Left lung (tissue), 10 donors: Measurements from ENCODE around the gene DDX39A. TPM values are rescaled to one million over a fixed set of nuclear protein-coding genes. Genes with fewer than 3 reads are reported as not detected.
A peak's percentile ranks its signal among the peaks of the same experiment; 100 is the strongest.
"Not testable (repeated sequence)": the region's sequence is repeated elsewhere in the genome, so short reads cannot be mapped to it uniquely, and the experiment has no call there.

ENCODE experiments used
- ATAC-seq: fragments of 200-7000 bp; cut with Tn5 transposase; one replicate; pipeline ENCODE4 v1.9.1; 2020; ENCODE audit warnings: moderate library complexity
- DNase-seq, 4 donors: peaks; one replicate each; pipeline ENCODE4 v3.0.0-alpha.2; 2013 to 2020
- H3K27ac ChIP-seq, 2 donors: fragments of 200-600 bp; sonication (generic) in 1 of 2; one replicate each; pipeline versions ENCODE4 v1.5.0 to v1.8.0; 2020 to 2021
- H3K27me3 ChIP-seq, 2 donors: fragments of 200-600 bp; sonication (generic) in 1 of 2; one replicate each; pipeline versions ENCODE4 v1.5.0 to v1.8.0; 2020 to 2021
- H3K36me3 ChIP-seq, 2 donors: fragments of 200-600 bp; sonication (generic) in 1 of 2; one replicate each; pipeline versions ENCODE4 v1.5.0 to v1.8.0; 2020 to 2021
- H3K4me1 ChIP-seq, 2 donors: fragments of 200-600 bp; one replicate each; pipeline ENCODE4 v1.8.0; 2021
- H3K4me3 ChIP-seq, 2 donors: fragments of 200-600 bp; sonication (generic) in 1 of 2; one replicate each; pipeline versions ENCODE4 v1.5.0 to v1.8.0; 2020 to 2021; ENCODE audit warnings: mild to moderate bottlenecking in 1 of 2
- H3K9me3 ChIP-seq, 2 donors: fragments of 200-600 bp; sonication (generic) in 1 of 2; one replicate each; pipeline versions ENCODE4 v1.5.0 to v1.8.0; 2020 to 2021
- CTCF ChIP-seq, 2 donors: fragments of 200-600 bp; sonication (generic) in 1 of 2; IDR thresholded peaks; one replicate each; pipeline versions ENCODE4 v1.5.0 to v1.8.0; 2021; ENCODE audit warnings: antibody characterized with exemption in 2 of 2
- intact Hi-C, 2 donors: fragments of 100-400 bp; cut with DNase I; formaldehyde crosslinking; loops; one replicate each; pipeline versions ENCODE4 v1.11.2 to v1.14.2; 2022
- polyA plus RNA-seq, 6 donors: library from polyadenylated mRNA; unstranded; fragments of 120-200 nt; gene quantifications; one replicate each; pipeline ENCODE4 v1.2.1, GENCODE V29; 2013; ENCODE audit not compliant: insufficient read length in 6 of 6
- total RNA-seq, 2 donors: library from RNA; stranded (reverse); fragmentation: NEBNext Ultra II Directional; extraction: Animal tissue kit (Norgen Biotek cat#: 25700); gene quantifications; one replicate each; pipeline ENCODE4 v1.2.1, GENCODE V29; 2021
- donor health status: DM: no; HTN: yes; CAD: no.
- donor health status: DM: no; HTN: no; CAD: no.

Gene DDX39A
- total and polyA plus RNA-seq, 8 donors, result 42.5 to 90.1 (median 49.9) TPM

GRCh38 chr19:14460935-14461334 is 41.8 kb upstream of the DDX39A start:
- intact Hi-C loops, result no loop called here
- ATAC-seq, result no peak
- TF ChIP-seq CTCF (IDR thresholded peaks at IDR 0.05), result no peak
- no peak for DNase-seq
- no peaks in the 10 kb centered on the region for H3K4me1 ChIP-seq
- H3K9me3 ChIP-seq, result no peaks in the 10 kb centered on the region
- H3K4me3 ChIP-seq, result no peak overlapping the region
- H3K36me3 ChIP-seq, result peaks cover 0 to 99% of the 10 kb centered on the region in 2 donors
- H3K27me3 ChIP-seq, result no peaks in the 10 kb centered on the region
- no peak overlapping the region for H3K27ac ChIP-seq

- TF ChIP-seq CTCF (IDR thresholded peaks at IDR 0.05), result no peak
- intact Hi-C loops, result no loop called here
- Histone ChIP-seq H3K4me1 (no peaks in the 10 kb centered on the region), H3K27me3 (no peaks in the 10 kb centered on the region), H3K27ac (no peak overlapping the region), H3K36me3 (peaks cover 0 to 99% of the 10 kb centered on the region in 2 donors), H3K9me3 (no peaks in the 10 kb centered on the region), H3K4me3 (no peak overlapping the region)
- DNase-seq, result no peak
- ATAC-seq, result no peak
Observed at GRCh38 chr19:14459703-14460102, 40.6 kb upstream of the DDX39A start.

GRCh38 chr19:14452303-14452702 is 33.2 kb upstream of the DDX39A start:
- ATAC-seq, H3K27ac ChIP-seq, H3K9me3 ChIP-seq, intact Hi-C loops, H3K4me1 ChIP-seq, H3K4me3 ChIP-seq, H3K27me3 ChIP-seq, DNase-seq: not testable (repeated sequence)
- peaks cover 0 to 99% of the 10 kb centered on the region in 2 donors for H3K36me3 ChIP-seq

- intact Hi-C loops, result no loop called here
- no peak for ATAC-seq
- H3K27ac ChIP-seq, result no peak overlapping the region
- no peak for TF ChIP-seq CTCF (IDR thresholded peaks at IDR 0.05)
- H3K27me3 ChIP-seq, result no peaks in the 10 kb centered on the region
- H3K4me1 ChIP-seq, result no peaks in the 10 kb centered on the region
- no peak overlapping the region for H3K4me3 ChIP-seq
- H3K36me3 ChIP-seq, result peaks cover 0 to 100% of the 10 kb centered on the region in 2 donors
- DNase-seq, result no peak
- no peaks in the 10 kb centered on the region for H3K9me3 ChIP-seq
Observed at GRCh38 chr19:14450876-14451275, 31.7 kb upstream of the DDX39A start.

- intact Hi-C loops, result no loop called here
- no peak for TF ChIP-seq CTCF (IDR thresholded peaks at IDR 0.05)
- DNase-seq (peak in 1 of 4 donors; percentile 82), ATAC-seq (peak; percentile 45)
- peaks cover 0 to 100% of the 10 kb centered on the region in 2 donors for H3K36me3 ChIP-seq
- H3K4me1 ChIP-seq, result no peaks in the 10 kb centered on the region
- H3K27me3 ChIP-seq, result no peaks in the 10 kb centered on the region
- H3K9me3 ChIP-seq, result no peaks in the 10 kb centered on the region
- no peak overlapping the region for H3K27ac ChIP-seq
- H3K4me3 ChIP-seq, result no peak overlapping the region
Observed at GRCh38 chr19:14450168-14450874, 31.2 kb upstream of the DDX39A start.

DNA sequence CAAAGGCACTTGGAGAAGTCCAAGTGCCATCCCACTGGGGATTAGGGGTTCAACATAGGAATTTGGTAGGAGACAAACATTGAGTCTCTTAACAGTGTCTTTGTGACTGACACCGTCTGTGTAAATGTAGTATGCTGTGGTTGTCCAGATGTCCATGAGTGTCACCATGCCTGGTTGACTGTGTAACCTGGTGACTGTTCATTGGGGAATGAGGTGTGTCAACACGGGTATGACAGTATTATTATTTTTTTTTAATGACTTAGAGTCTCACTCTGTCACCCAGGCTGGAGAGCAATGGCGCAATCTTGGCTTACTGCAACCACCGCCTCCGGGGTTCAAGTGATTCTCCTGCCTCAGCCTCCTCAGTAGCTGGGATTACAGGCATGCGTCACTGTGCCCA is 30.2 kb upstream of the DDX39A start:
- no peak for TF ChIP-seq CTCF (IDR thresholded peaks at IDR 0.05)
- DNase-seq, result no peak
- H3K27me3 ChIP-seq, result no peaks in the 10 kb centered on the region
- no peak for ATAC-seq
- H3K36me3 ChIP-seq, result peaks cover under 1 to 100% of the 10 kb centered on the region in 2 donors
- no peak overlapping the region for H3K27ac ChIP-seq
- H3K4me3 ChIP-seq, result no peak overlapping the region
- H3K4me1 ChIP-seq, result no peaks in the 10 kb centered on the region
- no peaks in the 10 kb centered on the region for H3K9me3 ChIP-seq
- intact Hi-C loops, result no loop called here
